Ammon's horn (tissue), 1 donor: ENCODE measurements around the gene CRY1.

Experiments
- DNase-seq: peaks from one replicate; pipeline ENCODE4 v3.0.0-alpha.2; 2016; ENCODE audit warnings: low spot score

Gene CRY1

GRCh38 chr12:106957583-106957982, 135.8 kb downstream of the CRY1 start:
- DNase-seq, result no peak

GRCh38 chr12:106956048-106956578, 137.2 kb downstream of the CRY1 start:
- DNase-seq, result no peak

- DNase-seq, result peak; percentile 94
Observed at GRCh38 chr12:106955377-106956047, 137.8 kb downstream of the CRY1 start, which contains the start of gene TMEM263. TSS of gene TMEM263 (plus strand) at chr12:106955907. CDS start at chr12:106967117, 11,210 bp downstream.

DNA sequence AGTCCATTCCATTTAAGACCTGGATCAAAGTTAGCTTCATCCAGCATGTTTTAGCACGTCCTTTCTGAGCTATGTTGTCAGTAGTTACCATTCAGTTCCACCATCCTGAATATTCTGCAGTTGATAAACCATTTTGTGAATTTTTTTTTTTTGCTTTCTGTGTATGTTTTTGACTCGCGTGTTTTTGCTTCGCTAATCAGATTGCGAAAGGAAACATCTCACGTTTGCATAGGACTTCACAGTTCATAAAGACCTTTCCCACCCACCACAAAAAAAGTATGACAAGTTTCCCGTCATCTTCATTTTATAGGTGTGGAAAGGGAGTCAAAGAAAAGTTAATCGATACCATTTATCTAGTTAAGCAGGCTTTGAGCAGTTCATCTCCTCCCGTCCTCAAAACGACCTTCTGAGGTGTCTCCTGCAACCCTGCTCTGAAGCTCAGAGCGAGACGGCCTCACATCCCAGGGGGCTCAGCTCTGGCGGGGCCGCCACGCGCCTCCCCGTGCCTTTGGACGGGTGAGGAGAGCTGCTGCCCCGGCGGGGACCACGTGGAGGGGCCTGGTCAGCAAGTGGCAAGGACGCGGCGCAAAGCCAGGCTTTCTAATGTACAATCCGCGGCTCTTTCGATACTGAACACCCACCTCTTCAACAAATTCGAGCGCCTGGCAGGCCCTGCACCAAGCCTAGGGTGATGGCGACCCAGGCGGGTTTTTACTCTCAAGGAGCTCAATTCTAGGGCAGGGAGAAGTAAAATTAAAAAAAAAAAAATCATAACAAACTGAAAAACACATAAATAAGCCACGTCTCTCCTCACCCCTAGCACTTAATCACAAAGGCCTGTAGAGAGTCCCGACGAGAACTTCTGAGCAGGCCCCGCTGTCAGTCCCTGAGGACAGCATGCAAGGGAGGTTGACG, 138.6 kb downstream of the CRY1 start:
- DNase-seq, result peak; percentile 7

GRCh38 chr12:106953352-106954250, 139.7 kb downstream of the CRY1 start:
- DNase-seq, result no peak

- DNase-seq, result no peak
Observed at GRCh38 chr12:106950591-106950990, 142.8 kb downstream of the CRY1 start.

- DNase-seq, result no peak
Observed at GRCh38 chr12:106947461-106947860, 145.9 kb downstream of the CRY1 start.

DNA sequence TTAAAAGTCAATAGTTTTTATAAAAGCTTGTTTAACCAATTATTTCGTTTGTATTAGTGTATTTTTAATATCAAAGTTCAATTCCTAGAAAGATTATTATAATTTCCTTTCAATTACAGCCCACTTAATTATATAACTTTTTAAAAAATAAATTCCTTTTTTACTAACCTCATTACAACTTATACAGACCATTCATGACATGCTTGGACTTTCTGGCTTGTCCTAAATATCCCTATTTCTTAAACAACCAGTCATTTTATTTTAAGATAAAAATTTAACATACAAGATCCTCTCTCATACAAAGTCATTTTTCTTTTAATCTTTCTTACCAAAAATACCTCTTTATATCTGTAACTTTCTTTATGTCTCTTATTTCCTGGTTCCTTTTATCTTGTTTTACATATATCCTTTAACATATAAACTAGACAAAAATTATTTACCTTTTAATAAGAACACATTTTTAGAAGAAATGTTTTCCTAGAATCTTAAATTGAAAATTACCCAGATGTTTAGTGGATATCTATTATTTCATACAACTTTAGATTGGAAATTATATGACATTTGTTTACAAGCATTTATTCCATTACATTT, 148.0 kb downstream of the CRY1 start:
- no peak for DNase-seq

DNA sequence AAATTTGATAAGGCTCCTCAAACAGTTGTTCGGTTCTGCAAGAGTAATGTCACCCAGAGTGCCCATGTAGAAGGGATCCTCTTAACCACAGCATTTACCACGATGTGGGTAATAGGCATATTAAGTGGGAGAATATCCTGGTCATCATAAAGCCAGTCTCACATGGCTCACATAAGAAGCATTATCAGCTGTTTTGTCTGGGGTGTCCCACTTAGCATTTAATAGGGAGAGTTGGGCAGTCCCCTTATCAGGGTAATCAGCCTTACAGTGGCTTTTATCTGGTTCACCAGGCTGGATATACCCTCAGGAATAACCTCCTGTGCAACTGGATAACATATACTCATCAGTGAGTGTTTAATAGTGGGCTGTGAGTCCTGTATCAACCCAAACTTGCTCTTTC, 150.6 kb downstream of the CRY1 start:
- no peak for DNase-seq

GRCh38 chr12:106941481-106942156, 151.7 kb downstream of the CRY1 start:
- DNase-seq, result no peak
